Neural cell (in vitro differentiated cells): ENCODE data around the gene ANKRD66. TPM values are rescaled to one million over a fixed set of nuclear protein-coding genes. Genes with fewer than 3 reads are reported as not detected.

Experiments
- H2AFZ ChIP-seq: fragments of 200-600, 300-800 bp; sonication (generic), shearing (Covaris generic); 2 replicates; pipeline ENCODE4 v1.6.0; 2014; ENCODE audit warnings: low read depth, mild to moderate bottlenecking, antibody characterized with exemption, low read length, moderate library complexity
- H3F3A ChIP-seq: fragments of 200-600 bp; shearing (Covaris generic); 2 replicates; pipeline ENCODE4 v1.6.1; 2016; ENCODE audit warnings: mild to moderate bottlenecking, moderate library complexity, mixed read lengths, antibody characterized with exemption, low read length; ENCODE audit not compliant: insufficient read depth, poor library complexity, severe bottlenecking
- H3K27ac ChIP-seq: fragments of 200-600, 300-800 bp; sonication (generic), shearing (Covaris generic); 2 replicates; pipeline ENCODE4 v1.5.1; 2014; ENCODE audit warnings: mild to moderate bottlenecking, low read length, moderate library complexity
- H3K27me3 ChIP-seq: fragments of 300-800, 200-600 bp; sonication (generic), shearing (Covaris generic); 2 replicates; pipeline ENCODE4 v1.6.0; 2014; ENCODE audit warnings: mild to moderate bottlenecking, low read depth, low read length, moderate library complexity; ENCODE audit not compliant: insufficient read depth
- H3K36me3 ChIP-seq: fragments of 300-800, 200-600 bp; sonication (generic), shearing (Covaris generic); 2 replicates; pipeline ENCODE4 v1.5.1; 2014; ENCODE audit warnings: mild to moderate bottlenecking, antibody characterized with exemption, low read length, moderate library complexity; ENCODE audit not compliant: insufficient read depth
- H3K4me2 ChIP-seq: fragments of 300-800, 200-600 bp; sonication (generic), shearing (Covaris generic); 2 replicates; pipeline ENCODE4 v1.6.0; 2014; ENCODE audit warnings: mild to moderate bottlenecking, low read length
- H3K4me3 ChIP-seq: fragments of 300-800, 200-600 bp; sonication (generic), shearing (Covaris generic); 2 replicates; pipeline ENCODE4 v1.5.1; 2014; ENCODE audit warnings: mild to moderate bottlenecking, low read length, moderate library complexity
- H3K79me2 ChIP-seq: fragments of 200-600 bp; shearing (Covaris generic); replicated peaks from 2 replicates; pipeline ENCODE4 v1.6.0; 2014; ENCODE audit warnings: mild to moderate bottlenecking, low read length, moderate library complexity; ENCODE audit not compliant: insufficient read depth
- H3K9ac ChIP-seq: fragments of 300-800, 200-600 bp; sonication (generic), shearing (Covaris generic); 2 replicates; pipeline ENCODE4 v1.6.1; 2016; ENCODE audit warnings: mild to moderate bottlenecking, low read length, mixed read lengths
- H3K9me2 ChIP-seq: fragments of 200-600 bp; shearing (Covaris generic); 2 replicates; pipeline ENCODE4 v1.6.1; 2016; ENCODE audit warnings: mild to moderate bottlenecking, low read length, mixed read lengths; ENCODE audit not compliant: insufficient read depth
- H3K9me3 ChIP-seq: fragments of 200-600, 300-800 bp; sonication (generic), shearing (Covaris generic); 2 replicates; pipeline ENCODE4 v1.6.1; 2016; ENCODE audit warnings: mild to moderate bottlenecking, mixed run types, low read length, moderate library complexity, mixed read lengths
- H4K20me1 ChIP-seq: fragments of 200-600 bp; shearing (Covaris generic); 2 replicates; pipeline ENCODE4 v1.6.1; 2016; ENCODE audit warnings: mild to moderate bottlenecking, mixed run types; ENCODE audit not compliant: insufficient read depth
- CTCF ChIP-seq: fragments of 450-650 bp; IDR thresholded peaks from 2 replicates; pipeline ENCODE4 v1.5.1; 2014; ENCODE audit warnings: antibody characterized with exemption, mild to moderate bottlenecking, moderate library complexity; ENCODE audit not compliant: poor library complexity, severe bottlenecking
- EP300 ChIP-seq: fragments of 450-650 bp; conservative IDR thresholded peaks from 2 replicates; pipeline ENCODE4 v1.6.1; 2014; ENCODE audit warnings: antibody characterized with exemption, mild to moderate bottlenecking, moderate library complexity; ENCODE audit not compliant: poor library complexity, severe bottlenecking
- EZH2 ChIP-seq: fragments of 200-600, 300-800 bp; shearing (Covaris generic), sonication (generic); IDR thresholded peaks from 2 replicates; pipeline ENCODE4 v1.6.1; 2014; ENCODE audit warnings: antibody characterized with exemption, low read length, borderline replicate concordance, mild to moderate bottlenecking; ENCODE audit not compliant: insufficient read depth, poor library complexity, severe bottlenecking
- MXI1 ChIP-seq: fragments of 450-650 bp; conservative IDR thresholded peaks from 2 replicates; pipeline ENCODE4 v1.6.1; 2014; ENCODE audit warnings: antibody characterized with exemption, mild to moderate bottlenecking; ENCODE audit not compliant: poor library complexity, severe bottlenecking
- POLR2AphosphoS5 ChIP-seq: IDR thresholded peaks from 2 replicates; pipeline ENCODE4 v1.6.1; 2012
- RAD21 ChIP-seq: fragments of 450-650 bp; conservative IDR thresholded peaks from 2 replicates; pipeline ENCODE4 v1.6.1; 2014; ENCODE audit warnings: antibody characterized with exemption, mild to moderate bottlenecking, moderate library complexity
- REST ChIP-seq: IDR thresholded peaks from 2 replicates; pipeline ENCODE4 v1.6.1; 2012; ENCODE audit warnings: borderline replicate concordance
- SMC3 ChIP-seq: fragments of 450-650 bp; conservative IDR thresholded peaks from 2 replicates; pipeline ENCODE4 v1.6.1; 2014; ENCODE audit warnings: antibody characterized with exemption, mild to moderate bottlenecking, moderate library complexity; ENCODE audit not compliant: poor library complexity
- TAF1 ChIP-seq: IDR thresholded peaks from 2 replicates; pipeline ENCODE4 v1.6.1; 2012; ENCODE audit warnings: low read depth
- polyA plus RNA-seq: library from polyadenylated mRNA; depleted of rRNA; stranded (reverse); fragments of >200 nt; gene quantifications from 2 replicates; pipeline ENCODE4 v1.2.3, GENCODE V29; 2014

ANKRD66 gene
- polyA plus RNA-seq, 1 donor from 2014 or later, result not detected

- H3K9me3 ChIP-seq, result no peaks in the 10 kb centered on the region
- no peak overlapping the region for H3K4me3 ChIP-seq
- H3K27ac ChIP-seq, result no peak overlapping the region
- no peaks in the 10 kb centered on the region for H3F3A ChIP-seq
- H4K20me1 ChIP-seq, result no peaks in the 10 kb centered on the region
- H2AFZ ChIP-seq, result no peak overlapping the region
- peaks cover 5% of the 10 kb centered on the region for H3K27me3 ChIP-seq
- no peaks in the 10 kb centered on the region for H3K36me3 ChIP-seq
- no peak overlapping the region for H3K9ac ChIP-seq
- no peak overlapping the region for H3K4me2 ChIP-seq
- H3K79me2 ChIP-seq, result no peaks in the 10 kb centered on the region
- H3K9me2 ChIP-seq, result no peaks in the 10 kb centered on the region
- TF ChIP-seq EZH2 (no peak), CTCF (no peak), REST (no peak), SMC3 (no peak), TAF1 (no peak), MXI1 (no peak), POLR2AphosphoS5 (no peak), RAD21 (no peak), EP300 (no peak)
These were observed 5.3 kb upstream of the ANKRD66 start for GRCh38 chr6:46741482-46741881.

- H3K9ac ChIP-seq, result no peak overlapping the region
- H3K79me2 ChIP-seq, result no peaks in the 10 kb centered on the region
- TF ChIP-seq CTCF (no peak), SMC3 (no peak)
- H3K4me2 ChIP-seq, result no peak overlapping the region
- H3K9me2 ChIP-seq, result no peaks in the 10 kb centered on the region
- H4K20me1 ChIP-seq, result no peaks in the 10 kb centered on the region
- H3K27ac ChIP-seq, result no peak overlapping the region
- no peaks in the 10 kb centered on the region for H3K36me3 ChIP-seq
- H2AFZ ChIP-seq, result no peak overlapping the region
- no peaks in the 10 kb centered on the region for H3K9me3 ChIP-seq
- no peaks in the 10 kb centered on the region for H3F3A ChIP-seq
- peaks cover under 1% of the 10 kb centered on the region for H3K27me3 ChIP-seq
- no peak overlapping the region for H3K4me3 ChIP-seq
These were observed 4.8 kb upstream of the ANKRD66 start for GRCh38 chr6:46741910-46742309.
